HG03439 (cell line): ENCODE data around the gene HES5.
"Not testable (repeated sequence)": the region's sequence is repeated elsewhere in the genome, so short reads cannot be mapped to it uniquely, and the experiment has no call there.

Source experiments
- ATAC-seq: cut with Tn5 transposase; IDR thresholded peaks from one replicate; pipeline ENCODE4 v1.9.1; 2021; ENCODE audit warnings: mild to moderate bottlenecking, moderate library complexity; ENCODE audit not compliant: unreplicated experiment

The HES5 gene

GRCh38 chr1:2561446-2561845, 31.4 kb upstream of the HES5 start:
- no peak for ATAC-seq

DNA sequence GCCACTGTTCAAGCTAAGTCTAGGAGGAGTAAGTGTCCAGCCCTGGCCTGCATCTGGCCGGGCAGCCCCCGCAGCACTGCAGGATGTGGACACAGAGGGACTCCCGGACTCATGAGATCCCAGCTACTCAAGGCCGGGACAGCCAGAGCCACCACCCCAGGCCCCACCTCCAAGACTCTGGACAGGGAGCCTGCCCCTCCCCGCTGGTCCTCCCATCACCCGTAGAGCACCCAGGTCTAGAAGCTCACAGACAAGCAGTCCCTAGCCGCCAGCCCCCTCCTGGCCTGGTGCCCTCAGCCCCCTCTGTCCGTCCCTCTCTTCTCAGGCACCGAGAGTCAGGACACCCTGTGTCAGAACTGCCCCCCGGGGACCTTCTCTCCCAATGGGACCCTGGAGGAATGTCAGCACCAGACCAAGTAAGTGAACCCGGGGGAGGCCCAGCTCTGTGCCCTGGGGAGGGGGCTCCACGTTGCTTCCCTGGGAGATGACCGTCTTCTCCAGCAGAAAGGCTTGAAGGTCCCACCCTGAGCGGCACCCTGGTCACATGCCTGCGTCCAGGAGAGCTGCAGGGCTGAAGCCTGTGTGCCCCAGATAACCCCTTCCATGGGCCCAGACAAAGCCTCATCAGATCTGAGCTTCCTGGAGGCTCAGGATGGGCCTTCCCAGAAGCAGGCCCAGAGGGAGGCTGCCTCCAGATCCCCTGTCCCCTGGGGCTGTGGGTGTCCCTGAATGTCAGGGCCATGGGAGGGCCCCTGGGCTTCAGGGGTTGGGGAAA, 30.4 kb upstream of the HES5 start:
- ATAC-seq = no peak

- ATAC-seq = no peak
Observed at GRCh38 chr1:2559509-2560298, 29.6 kb upstream of the HES5 start.

GRCh38 chr1:2558861-2559260, 28.8 kb upstream of the HES5 start:
- ATAC-seq = no peak

- ATAC-seq = no peak
Observed at GRCh38 chr1:2558420-2558819, 28.4 kb upstream of the HES5 start.

GRCh38 chr1:2557482-2558400, 27.7 kb upstream of the HES5 start:
- no peak for ATAC-seq

GRCh38 chr1:2556678-2557481, 26.8 kb upstream of the HES5 start:
- peak; percentile 12 for ATAC-seq

DNA sequence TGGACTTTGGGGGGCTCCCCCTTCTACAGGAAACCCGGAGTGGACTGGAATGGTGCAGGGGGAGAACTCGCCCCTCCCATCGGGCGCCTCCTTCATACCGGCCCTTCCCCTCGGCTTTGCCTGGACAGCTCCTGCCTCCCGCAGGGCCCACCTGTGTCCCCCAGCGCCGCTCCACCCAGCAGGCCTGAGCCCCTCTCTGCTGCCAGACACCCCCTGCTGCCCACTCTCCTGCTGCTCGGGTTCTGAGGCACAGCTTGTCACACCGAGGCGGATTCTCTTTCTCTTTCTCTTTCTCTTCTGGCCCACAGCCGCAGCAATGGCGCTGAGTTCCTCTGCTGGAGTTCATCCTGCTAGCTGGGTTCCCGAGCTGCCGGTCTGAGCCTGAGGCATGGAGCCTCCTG, 26.2 kb upstream of the HES5 start, which contains the start of gene TNFRSF14:
Gene TNFRSF14 (plus strand): TSS at position 95 of the 401 bp plus-strand sequence. CDS start 294 bp downstream, at position 389.
- peak; percentile 11 for ATAC-seq

GRCh38 chr1:2555634-2556276, 25.7 kb upstream of the HES5 start:
- peak; percentile 41 for ATAC-seq

- ATAC-seq = no peak
Observed at GRCh38 chr1:2554621-2555387, 24.7 kb upstream of the HES5 start.

- ATAC-seq = no peak
Observed at GRCh38 chr1:2553871-2554620, 24.0 kb upstream of the HES5 start.

- ATAC-seq = not testable (repeated sequence)
Observed at GRCh38 chr1:2553076-2553475, 23.0 kb upstream of the HES5 start.

DNA sequence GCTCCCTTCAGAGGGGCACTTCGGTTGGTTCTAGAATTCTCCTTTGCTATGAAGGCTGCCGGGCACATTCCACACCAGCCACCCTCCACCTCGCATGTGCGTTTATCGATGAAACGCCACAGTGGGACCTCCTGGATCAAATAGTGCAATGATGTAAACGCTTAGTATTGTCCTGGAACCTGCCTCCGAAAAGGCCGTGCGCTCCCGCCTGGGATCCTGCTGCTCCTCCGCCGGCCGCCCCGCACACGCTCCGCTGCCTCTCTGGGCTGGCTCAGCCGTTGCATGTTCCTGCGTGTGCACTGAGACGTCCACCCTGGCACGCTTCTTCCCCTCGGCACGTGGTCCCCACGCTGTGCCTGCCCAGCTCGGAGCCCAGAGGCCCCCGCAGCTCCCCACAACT, 22.1 kb upstream of the HES5 start:
- ATAC-seq = no peak

GRCh38 chr1:2551544-2551943, 21.5 kb upstream of the HES5 start:
- ATAC-seq = not testable (repeated sequence)

- not testable (repeated sequence) for ATAC-seq
Observed at GRCh38 chr1:2550309-2550861, 20.3 kb upstream of the HES5 start.

DNA sequence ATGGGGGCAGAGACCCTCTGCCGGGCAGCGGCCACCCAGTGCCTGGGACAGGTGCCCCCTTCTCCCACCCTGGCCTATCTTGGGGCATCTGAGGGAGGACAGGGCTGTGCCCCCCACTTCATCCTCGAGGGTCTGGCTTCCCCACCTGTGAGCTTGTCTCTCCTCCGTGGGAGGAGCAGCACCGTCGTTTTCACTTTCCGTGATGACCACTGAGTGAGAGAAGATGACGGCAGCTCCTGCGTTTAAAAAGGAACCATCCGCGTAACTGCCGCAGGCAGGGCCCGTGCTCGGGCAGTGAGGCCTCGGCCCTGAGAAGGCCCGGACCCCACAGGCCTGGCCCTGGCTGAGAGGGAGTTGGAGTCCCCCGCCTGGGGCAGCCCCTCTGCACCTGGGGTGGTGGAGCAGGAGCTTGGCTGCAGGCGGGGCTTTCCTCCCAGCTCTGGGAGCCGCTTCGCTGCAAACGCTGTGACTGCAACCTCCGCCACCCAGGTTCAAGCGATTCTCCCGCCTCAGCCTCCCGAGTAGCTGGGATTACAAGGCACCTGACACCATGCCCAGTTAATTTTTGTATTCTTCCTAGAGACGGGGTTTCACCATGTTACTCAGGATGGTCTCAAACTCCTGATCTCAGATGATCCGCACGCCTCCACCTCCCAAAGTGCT, 19.4 kb upstream of the HES5 start:
- not testable (repeated sequence) for ATAC-seq

- ATAC-seq = peak; percentile 12
Observed at GRCh38 chr1:2548068-2548589, 18.1 kb upstream of the HES5 start.
